GM19099 (cell line): ENCODE results near the gene SEPTIN2.

Experiments
- POLR2A ChIP-seq: IDR thresholded peaks from 3 replicates; pipeline ENCODE4 v1.6.1; 2011; ENCODE audit warnings: low read depth; ENCODE audit not compliant: insufficient read length; ENCODE audit errors: extremely low read depth

The SEPTIN2 gene

GRCh38 chr2:241352227-241352626 lies 36.5 kb downstream of the SEPTIN2 start:
- no peak for TF ChIP-seq POLR2A

DNA sequence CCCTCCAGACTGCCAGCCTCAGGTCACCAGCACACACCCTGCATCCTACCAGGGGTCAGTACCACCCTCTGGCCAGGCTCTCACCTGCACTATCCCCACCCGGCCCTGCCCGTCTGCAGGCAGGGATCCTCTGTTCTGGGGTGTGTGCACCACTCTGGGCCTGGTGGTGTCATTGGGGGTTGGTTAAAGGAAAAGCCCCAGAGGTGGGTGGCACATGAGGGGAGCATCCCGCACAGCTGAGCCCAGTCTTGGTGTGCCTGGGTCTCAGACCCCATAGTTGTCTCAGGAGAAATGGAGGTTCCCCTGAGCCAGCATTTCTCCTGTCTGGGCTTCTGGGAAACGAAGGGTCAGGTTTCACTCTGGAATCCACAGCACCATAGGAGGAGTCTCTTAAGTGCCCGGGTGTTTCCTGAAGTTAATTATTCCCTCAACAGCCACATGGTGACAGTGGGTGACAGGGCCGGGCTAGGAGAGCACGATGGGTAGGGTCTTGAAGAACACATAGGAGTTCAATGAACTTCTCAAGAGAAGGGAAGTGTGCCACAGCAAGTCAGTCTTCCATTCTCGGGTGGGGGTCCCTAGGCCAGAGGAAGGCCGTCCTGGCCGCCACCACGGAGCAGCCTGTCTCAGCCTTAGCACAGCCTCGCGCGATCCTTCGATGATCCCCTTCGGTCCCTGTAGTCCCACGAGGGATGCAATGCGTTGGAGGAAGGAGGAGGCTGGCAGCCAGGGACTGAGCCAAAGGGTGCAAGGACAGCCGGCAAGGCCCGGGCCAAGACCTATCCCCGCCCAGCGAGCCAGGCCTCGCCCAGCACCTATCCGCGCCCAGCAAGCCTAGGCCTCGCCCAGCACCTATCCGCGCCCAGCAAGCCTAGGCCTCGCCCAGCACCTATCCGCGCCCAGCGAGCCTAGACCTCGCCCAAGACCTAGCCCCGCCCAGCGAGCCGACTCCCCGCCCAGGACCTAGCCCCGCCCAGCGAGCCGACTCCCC lies 39.2 kb downstream of the SEPTIN2 start:
- no peak for TF ChIP-seq POLR2A

GRCh38 chr2:241355983-241356870 lies 40.5 kb downstream of the SEPTIN2 start, which contains the start of gene FARP2:
FARP2 (plus strand) TSS chr2:241356285; CDS start chr2:241373108, 16,823 bp downstream.
- peak; percentile 95 for TF ChIP-seq POLR2A

GRCh38 chr2:241356871-241357260 lies 41.1 kb downstream of the SEPTIN2 start:
- no peak for TF ChIP-seq POLR2A

- no peak for TF ChIP-seq POLR2A
Observed at GRCh38 chr2:241357531-241357930, 41.8 kb downstream of the SEPTIN2 start.

DNA sequence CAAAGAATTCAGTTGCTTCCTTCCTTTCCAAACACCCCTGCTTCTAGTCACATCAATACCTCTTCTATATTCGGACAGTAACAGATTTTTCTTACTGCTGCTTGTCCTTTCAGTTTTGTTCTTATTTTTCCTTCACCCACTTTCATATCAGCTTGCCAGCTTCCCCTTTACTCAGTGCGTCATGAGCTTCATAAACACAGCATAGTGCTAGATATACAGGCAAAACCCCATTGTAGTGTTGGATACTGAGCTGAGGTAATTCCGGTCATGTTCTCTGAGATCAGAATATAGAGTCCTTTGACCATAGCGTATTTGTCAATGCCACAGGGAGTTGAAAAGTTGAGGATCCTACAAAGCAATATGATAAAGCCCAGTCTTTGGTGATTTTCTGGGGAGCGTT lies 42.7 kb downstream of the SEPTIN2 start:
- no peak for TF ChIP-seq POLR2A

DNA sequence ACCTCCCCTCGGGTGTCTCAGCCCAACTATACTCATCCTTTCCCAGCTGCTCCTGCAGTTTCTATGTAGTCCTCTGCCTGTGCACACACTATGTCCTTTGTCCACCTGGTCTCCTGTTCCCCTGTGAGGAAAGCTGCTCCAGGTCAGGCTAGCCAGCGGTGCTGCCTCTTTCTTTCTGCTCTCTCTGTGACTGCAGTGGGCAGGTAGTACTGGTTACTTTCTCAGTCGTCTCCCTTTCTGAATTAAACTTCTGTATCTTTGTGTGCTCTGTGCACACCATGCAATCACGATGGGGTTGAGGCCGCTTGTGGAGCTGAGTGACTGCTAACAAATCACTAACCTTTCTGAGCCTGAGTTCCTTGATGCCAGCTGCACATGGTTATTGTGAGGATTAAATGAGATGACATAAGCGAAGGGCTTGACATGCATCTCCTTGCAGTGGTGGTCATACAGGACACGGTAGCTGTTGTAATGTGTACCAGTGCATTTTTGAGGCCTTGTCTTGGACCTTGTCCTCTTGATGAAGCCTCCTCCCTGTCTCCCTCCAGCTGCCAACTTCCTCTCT lies 43.8 kb downstream of the SEPTIN2 start:
- TF ChIP-seq POLR2A = no peak

GRCh38 chr2:241363426-241363825 lies 47.7 kb downstream of the SEPTIN2 start:
- TF ChIP-seq POLR2A = no peak

DNA sequence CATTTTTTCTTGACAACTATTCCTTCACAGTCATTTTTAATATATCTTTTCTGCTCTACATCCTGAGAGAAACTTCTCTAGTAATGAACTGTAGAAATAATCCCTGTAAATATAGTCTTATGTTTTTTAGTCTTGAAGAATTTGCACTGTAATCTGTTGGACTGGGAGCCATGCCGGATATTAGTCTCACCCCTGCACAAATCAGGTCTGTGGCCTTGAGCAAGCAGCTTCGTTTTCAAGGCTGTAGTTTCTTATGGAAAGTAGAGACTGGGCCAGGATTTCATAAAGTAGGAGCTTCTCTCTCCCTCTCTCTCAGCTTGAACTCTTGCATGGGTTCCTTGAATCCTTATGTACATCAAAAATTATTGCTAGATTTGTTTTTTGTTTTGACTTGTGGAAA lies 49.1 kb downstream of the SEPTIN2 start:
- TF ChIP-seq POLR2A = no peak

GRCh38 chr2:241366678-241367077 lies 51.0 kb downstream of the SEPTIN2 start:
- no peak for TF ChIP-seq POLR2A

GRCh38 chr2:241368643-241369042 lies 52.9 kb downstream of the SEPTIN2 start:
- no peak for TF ChIP-seq POLR2A

- no peak for TF ChIP-seq POLR2A
Observed at GRCh38 chr2:241372361-241372992, 56.8 kb downstream of the SEPTIN2 start.

DNA sequence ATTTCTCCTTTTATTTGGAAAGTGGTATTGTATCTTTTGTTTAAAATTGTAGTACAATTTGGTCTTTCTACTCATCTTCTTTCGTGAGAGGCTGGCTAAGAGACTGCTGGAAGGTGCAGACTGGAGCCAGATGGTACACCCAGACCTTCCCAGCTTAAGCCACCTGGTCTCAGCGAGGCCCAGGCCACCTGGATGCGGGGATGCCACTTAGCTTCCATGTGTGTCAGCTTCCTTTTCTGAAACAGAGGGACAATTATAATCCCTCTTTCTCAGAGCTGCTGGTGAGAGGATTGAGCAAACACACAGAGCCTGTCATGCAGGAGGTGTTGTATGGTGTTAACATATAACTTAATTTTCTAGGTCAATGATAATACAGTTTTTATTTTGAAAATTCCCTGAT lies 57.7 kb downstream of the SEPTIN2 start:
- no peak for TF ChIP-seq POLR2A

DNA sequence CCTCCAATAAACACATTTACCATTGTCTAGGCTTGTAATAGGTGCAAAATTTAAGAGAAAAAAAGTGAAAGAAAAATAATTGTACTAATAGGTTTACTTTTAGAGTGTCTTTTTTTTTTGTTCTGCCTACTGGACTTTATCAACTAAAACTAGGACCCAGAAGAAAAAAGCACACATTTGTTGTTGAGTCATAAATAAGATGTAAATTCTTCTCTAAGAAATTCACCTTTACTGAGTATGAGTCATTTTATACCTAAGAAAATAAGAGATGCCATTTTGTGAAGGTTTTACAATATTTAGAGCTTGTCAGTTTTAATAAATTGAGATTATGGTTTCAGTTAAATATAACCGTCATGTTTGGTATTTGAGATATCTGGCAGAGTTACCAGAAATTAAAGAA lies 59.6 kb downstream of the SEPTIN2 start:
- TF ChIP-seq POLR2A = no peak

DNA sequence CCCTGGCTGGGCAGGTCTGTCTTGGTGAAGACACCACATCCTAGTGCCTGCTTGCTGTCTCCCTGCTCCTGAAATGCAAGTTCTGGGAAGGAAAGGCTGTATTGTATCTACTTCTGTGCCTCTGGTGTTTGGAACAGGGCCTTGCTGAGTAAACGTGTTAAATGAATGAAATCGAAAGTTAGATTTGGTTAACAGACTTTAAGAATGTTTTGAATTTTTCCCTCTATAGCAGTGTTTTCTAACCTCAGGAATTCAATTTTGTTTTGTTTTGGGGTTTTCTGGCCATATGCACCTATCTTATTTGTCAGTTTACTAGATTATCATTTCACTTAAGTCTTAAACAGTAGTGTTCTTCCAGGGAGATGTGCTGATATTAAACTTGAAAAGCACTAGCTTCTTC lies 61.1 kb downstream of the SEPTIN2 start:
- no peak for TF ChIP-seq POLR2A
